LHCN-M2 (cell line): ENCODE data around the gene ACSL1. TPM values are rescaled to one million over a fixed set of nuclear protein-coding genes. Genes with fewer than 3 reads are reported as not detected.
"Not testable (repeated sequence)": the region's sequence is repeated elsewhere in the genome, so short reads cannot be mapped to it uniquely, and the experiment has no call there.

Experiments
- DNase-seq: peaks from one replicate; pipeline ENCODE4 v3.0.0-alpha.2; 2012; ENCODE audit warnings: low read depth
- total RNA-seq: library from RNA; depleted of rRNA; stranded (reverse); fragments of >200 nt; gene quantifications from 2 replicates; pipeline ENCODE4 v1.2.3, GENCODE V29; 2014

The ACSL1 gene
- total RNA-seq, 1 experiment from 2014 or later: 115 TPM

DNA sequence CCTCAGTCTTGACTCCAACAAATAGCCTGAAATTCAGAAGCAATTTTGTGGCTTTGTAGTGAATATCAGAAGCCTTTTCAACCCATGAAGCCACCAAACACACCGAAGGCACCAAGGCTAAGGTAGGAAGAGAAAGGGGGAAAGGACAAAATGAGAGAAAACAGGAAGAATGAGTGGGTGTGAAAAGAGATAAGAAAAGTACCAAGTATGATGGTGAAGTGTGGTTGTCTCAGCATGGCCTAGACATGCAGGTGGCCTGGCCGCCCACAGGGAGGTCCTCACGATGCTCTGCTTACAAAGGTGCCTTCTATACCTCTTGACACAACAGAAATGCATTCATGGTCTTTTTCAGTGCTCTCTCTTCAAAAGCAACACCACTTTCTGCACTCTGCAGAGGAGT, 34.9 kb downstream of the ACSL1 start:
- DNase-seq: no peak

GRCh38 chr4:184787766-184788503, 37.8 kb downstream of the ACSL1 start:
- DNase-seq: no peak

GRCh38 chr4:184785813-184786212, 40.0 kb downstream of the ACSL1 start:
- no peak for DNase-seq

GRCh38 chr4:184784628-184785257, 41.0 kb downstream of the ACSL1 start:
- DNase-seq: no peak

DNA sequence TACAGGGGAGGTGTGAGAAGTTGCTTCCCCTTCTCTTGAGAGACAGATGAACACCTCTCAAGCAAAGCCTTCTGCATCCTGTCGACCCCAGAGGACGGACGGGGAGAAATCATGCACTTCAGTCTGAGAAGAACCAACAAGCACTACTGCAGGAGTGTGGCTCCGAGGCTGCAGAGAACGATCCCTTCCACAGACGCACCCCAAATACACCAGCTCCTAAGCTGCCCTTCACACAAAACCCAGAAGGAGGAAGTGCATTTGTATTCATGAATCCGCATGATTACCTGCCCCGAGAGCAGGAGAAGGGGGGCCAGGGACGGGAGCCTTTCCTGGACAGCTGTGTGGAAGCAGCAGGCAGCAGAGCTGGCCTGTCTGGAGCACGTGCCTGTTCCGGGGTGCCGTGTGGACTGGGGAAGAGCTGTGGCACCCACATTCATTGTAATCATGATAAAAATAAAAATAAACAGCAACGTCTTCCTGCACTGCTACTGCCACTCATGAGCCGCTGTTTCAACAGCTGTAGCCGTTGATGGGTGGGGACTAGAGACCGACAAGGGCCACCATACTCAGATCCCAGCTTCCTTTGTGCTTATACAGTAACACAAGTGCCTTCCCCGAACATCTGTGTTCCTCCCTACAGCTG, 42.9 kb downstream of the ACSL1 start:
- no peak for DNase-seq

DNA sequence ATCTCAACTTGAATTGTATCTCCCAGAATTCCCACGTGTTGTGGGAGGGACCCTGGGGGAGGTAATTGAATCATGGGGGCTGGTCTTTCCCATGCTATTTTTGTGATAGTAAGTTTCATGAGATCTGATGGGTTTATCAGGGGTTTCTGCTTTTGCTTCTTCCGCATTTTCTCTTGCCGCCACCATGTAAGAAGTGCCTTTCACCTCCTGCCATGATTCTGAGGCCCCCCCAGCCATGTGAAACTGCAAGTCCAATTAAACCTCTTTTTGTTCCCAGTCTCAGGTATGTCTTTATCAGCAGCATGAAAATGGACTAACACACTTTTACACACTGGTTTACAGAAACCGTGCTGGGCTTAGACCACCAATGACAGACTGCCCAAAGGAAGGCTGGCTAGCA, 46.6 kb downstream of the ACSL1 start:
- DNase-seq: not testable (repeated sequence)

DNA sequence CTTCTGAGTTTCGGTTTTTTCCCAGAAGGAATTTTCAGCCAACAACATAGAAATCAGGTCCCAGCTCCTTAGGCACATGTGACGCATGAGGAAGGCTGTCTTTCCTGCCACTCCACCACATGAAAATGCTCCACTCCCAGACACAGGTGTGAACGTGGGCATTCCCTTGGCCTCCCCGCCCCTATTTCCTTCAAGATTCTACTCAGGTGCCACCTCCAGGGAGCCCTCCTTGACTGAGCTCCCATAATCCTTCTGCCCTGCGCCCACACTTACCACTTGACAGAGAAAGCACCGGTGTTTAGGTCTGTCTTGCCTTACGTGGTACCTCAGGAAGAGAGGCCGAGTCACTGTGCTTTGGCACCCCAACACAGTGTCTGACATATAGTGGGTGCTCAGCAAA, 47.4 kb downstream of the ACSL1 start:
- no peak for DNase-seq

GRCh38 chr4:184776821-184777220, 48.9 kb downstream of the ACSL1 start:
- DNase-seq: no peak

- DNase-seq: no peak
These were observed 49.8 kb downstream of the ACSL1 start for GRCh38 chr4:184775854-184776555.

DNA sequence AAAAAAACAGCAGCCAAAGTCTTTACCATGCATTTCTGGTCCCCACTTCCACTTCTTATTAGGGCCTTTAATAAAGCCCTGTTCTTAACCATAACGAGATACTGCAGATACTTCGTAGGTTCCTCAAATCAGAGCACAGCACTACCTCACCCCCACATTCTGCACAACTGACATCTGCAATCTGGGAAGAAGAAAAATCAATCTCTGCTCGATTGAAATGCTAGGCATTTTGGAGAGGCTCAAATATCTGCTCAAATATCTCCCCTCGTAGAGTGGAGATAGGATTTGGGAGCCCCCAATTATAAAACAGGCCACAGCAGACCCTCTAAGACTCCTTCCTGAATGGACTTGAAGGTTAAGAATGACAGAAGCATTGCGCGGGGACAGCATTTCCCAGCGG, 51.6 kb downstream of the ACSL1 start:
- no peak for DNase-seq

GRCh38 chr4:184771416-184771815, 54.4 kb downstream of the ACSL1 start:
- DNase-seq: no peak

- no peak for DNase-seq
These were observed 56.5 kb downstream of the ACSL1 start for GRCh38 chr4:184769141-184769765.

- DNase-seq: no peak
These were observed 57.5 kb downstream of the ACSL1 start for GRCh38 chr4:184768296-184768695.

DNA sequence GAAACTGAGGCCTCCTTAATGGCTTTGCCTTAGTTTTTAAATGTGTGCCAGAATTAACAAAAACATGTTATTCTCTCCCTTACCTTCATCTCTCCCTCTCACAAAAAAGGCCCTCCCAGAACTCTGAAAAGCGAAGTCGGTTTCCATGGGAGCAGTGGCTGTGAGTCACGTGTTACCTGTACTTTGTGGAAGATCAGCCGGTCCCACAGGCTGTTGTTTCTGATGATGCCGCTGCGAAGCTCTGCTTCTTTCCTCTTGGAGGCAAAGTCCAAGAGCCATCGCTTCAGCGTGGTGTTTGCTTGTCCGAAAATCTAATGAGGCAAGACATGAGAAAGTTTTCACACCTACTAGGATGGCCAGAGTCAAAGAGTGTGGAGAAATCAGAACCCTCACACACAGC, 59.3 kb downstream of the ACSL1 start:
- no peak for DNase-seq

GRCh38 chr4:184765473-184766340, 60.1 kb downstream of the ACSL1 start:
- DNase-seq: no peak

DNA sequence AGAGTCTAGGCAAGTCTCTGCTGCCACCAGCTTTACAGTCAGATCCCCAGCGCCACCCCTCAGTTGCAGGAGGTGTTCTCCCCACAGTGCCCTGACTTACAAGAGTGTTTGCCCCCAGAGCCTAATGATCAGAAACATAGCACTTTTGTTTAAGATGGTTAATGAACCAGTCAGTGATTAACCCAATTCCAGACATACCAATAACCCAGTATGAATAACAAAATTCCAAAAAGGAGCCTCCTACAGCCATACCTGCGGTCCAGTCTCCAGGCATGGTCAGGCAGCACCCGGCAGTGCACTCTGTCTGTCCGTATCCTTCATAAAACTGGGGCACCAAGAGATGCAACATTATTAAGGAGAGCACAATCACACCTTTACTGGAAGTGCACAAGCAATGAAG, 61.2 kb downstream of the ACSL1 start:
- DNase-seq: no peak

DNA sequence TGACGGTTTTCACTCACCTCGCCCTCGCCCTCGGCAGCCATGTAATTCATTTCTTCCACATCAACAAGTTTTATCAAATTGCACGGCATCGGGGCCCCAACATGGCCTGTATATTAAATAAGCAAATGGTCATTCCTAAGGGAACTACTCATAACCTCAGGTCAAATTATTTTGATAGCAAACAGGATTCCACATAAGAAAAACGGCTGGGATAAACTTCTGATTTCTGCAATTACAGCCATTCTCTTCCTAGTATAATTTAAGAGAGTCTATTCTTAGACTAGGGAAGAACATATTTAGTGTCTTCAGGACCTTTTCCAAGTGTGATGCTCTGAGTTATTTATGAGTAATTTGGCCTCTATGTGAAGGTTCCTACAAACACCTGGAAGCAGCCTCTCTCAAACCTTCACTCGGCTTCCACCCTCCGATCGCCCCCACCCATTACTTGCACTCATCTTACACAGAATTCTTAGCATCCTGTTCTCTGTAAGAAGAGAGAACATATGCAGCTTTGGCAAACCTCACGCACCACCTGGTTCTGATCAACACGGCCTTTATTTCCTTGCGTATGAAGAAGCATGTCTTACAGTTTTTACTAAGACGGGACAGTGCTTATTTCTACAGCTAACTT, 62.5 kb downstream of the ACSL1 start:
- DNase-seq: no peak

DNA sequence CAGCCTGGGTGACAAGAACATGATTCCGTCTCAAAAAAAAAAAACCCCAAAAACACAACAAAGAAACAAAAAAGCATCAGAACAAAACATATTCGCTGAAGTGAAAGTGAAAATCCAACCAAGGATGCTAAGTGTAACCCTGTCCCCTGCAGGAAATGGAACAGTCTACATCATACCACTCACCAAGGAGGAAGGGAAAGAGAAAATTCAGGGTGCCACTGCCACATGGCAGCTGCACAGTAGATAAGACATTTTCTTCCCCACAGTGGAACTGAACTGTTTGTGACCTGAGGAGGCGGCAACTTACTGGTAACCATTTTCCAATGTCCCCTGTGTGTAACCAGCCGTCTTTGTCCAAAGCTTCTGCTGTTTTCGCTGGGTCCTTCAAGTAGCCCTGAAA, 63.7 kb downstream of the ACSL1 start:
- no peak for DNase-seq

DNA sequence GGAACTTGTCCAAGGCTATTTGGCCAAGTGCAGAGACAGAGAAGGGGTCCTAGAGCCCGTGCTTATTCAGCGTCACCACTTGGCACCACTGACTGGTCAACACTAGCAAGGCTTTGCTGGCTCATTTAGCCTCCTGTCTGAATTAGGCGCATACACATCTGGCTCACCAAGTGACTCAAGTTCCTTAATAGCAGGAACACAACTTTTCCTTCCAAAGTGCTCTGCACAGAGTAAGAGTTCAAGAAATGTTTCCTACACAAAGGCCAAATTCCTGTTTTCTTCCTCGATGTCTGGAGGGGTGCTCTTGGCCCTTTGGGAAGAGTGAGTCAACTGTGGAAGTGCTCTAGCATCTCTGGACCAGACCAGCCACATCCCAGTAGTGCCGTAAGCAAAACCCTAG, 65.1 kb downstream of the ACSL1 start:
- DNase-seq: no peak

DNA sequence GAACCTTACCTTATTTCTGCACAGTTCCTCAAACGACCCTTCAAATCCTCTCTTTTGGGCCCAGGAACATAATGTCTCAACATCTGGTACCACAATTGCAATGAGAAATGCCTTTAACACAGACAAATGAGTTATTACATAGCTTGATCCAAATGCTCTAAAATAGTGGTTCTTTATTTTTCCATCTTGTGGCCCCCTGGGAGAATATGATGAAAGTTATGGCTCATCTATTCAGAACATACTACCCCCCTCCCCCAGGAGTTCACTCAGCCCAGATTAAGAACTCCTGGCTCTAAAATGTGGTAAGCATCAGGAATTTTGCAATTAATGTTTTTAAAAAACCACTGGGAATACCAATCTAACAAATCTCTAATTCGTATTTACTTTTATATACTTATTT, 68.0 kb downstream of the ACSL1 start:
- DNase-seq: peak; percentile 60
